DND-41 (cell line): Measurements from ENCODE around the gene ALAS1.

Experiments used
- ATAC-seq: fragments of 200-7000 bp; cut with Tn5 transposase; 3 replicates; pipeline ENCODE4 v1.9.1; 2021; ENCODE audit warnings: low read depth; ENCODE audit not compliant: insufficient read depth
- DNase-seq: peaks from one replicate; pipeline ENCODE4 v3.0.0-alpha.2; 2020
- H2AFZ ChIP-seq: 2 replicates; pipeline ENCODE4 v1.6.0; 2012; ENCODE audit warnings: low read depth, low read length
- H3K27ac ChIP-seq: 2 replicates; pipeline ENCODE4 v1.5.1; 2012; ENCODE audit warnings: low read length, inconsistent platforms
- H3K27me3 ChIP-seq: fragments of 200-600 bp; sonication (generic); 2 replicates; pipeline ENCODE4 v1.6.0; 2012; ENCODE audit warnings: low read length, mild to moderate bottlenecking, inconsistent platforms; ENCODE audit not compliant: insufficient read depth, poor library complexity
- H3K36me3 ChIP-seq: 2 replicates; pipeline ENCODE4 v1.5.1; 2012; ENCODE audit warnings: low read length, inconsistent platforms; ENCODE audit not compliant: insufficient read depth
- H3K4me1 ChIP-seq: 2 replicates; pipeline ENCODE4 v1.5.1; 2012; ENCODE audit warnings: mild to moderate bottlenecking, low read length; ENCODE audit not compliant: insufficient read depth
- H3K4me2 ChIP-seq: 2 replicates; pipeline ENCODE4 v1.6.0; 2012; ENCODE audit warnings: mild to moderate bottlenecking, moderate library complexity, low read length, inconsistent platforms; ENCODE audit not compliant: insufficient read depth
- H3K4me3 ChIP-seq, 2 experiments: fragments of 200-600 bp in 1 of 2; shearing (Covaris generic) in 1 of 2; 2 replicates each; pipeline ENCODE4 v1.5.1; 2012 to 2016; ENCODE audit warnings: inconsistent platforms in 2 of 2, low read length in 2 of 2, mild to moderate bottlenecking in 2 of 2, low read depth in 1 of 2, moderate library complexity in 1 of 2
- H3K79me2 ChIP-seq: 2 replicates; pipeline ENCODE4 v1.6.0; 2012; ENCODE audit warnings: low read length, inconsistent platforms; ENCODE audit not compliant: insufficient read depth
- H3K9ac ChIP-seq: 2 replicates; pipeline ENCODE4 v1.6.0; 2012; ENCODE audit warnings: low read depth, mild to moderate bottlenecking, inconsistent platforms, low read length, moderate library complexity
- H3K9me3 ChIP-seq: 2 replicates; pipeline ENCODE4 v1.5.1; 2012; ENCODE audit warnings: low read length, moderate library complexity, mild to moderate bottlenecking, inconsistent platforms; ENCODE audit not compliant: insufficient read depth, severe bottlenecking
- H4K20me1 ChIP-seq: 2 replicates; pipeline ENCODE4 v1.6.0; 2012; ENCODE audit warnings: low read length; ENCODE audit not compliant: insufficient read depth
- CTCF ChIP-seq: IDR thresholded peaks from 2 replicates; pipeline ENCODE4 v1.5.1; 2012; ENCODE audit warnings: borderline replicate concordance, low read length, moderate library complexity, mild to moderate bottlenecking; ENCODE audit not compliant: poor library complexity, severe bottlenecking; ENCODE audit errors: extremely low read depth
- EZH2 ChIP-seq: IDR thresholded peaks from 3 replicates; pipeline ENCODE4 v1.6.1; 2012; ENCODE audit warnings: borderline replicate concordance, low read depth, mild to moderate bottlenecking, moderate library complexity, low read length, inconsistent platforms; ENCODE audit not compliant: severe bottlenecking

Gene ALAS1

DNA sequence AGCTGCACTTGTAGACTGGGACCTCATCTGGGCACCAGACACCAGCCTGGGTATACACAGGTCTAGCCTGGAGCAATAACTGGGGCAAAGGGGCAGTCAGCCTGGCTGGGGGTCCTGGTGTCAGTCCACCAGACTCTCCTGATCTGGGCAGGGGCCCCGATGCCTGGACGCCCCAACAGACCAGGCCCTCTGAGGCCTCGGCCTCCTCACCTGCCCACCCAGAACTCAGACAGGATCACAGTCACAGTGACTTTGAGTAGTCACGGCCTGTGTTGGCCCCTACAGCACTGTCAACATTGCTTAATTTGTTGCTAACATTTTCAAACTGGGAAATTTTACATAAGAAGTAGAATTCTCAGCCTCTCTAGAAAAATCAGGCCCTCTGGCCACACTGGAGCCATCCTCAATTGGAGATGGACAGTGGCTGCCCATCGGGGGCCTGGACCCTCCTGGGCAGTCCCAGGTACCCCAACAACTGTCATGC lies 35.2 kb downstream of the ALAS1 start:
- TF ChIP-seq CTCF (no peak), EZH2 (no peak)
- no peak for DNase-seq
- Histone ChIP-seq H2AFZ (no peak overlapping the region), H3K4me1 (peaks cover 40% of the 10 kb centered on the region), H3K9me3 (no peaks in the 10 kb centered on the region), H3K9ac (no peak overlapping the region; the same call in 1 of the 2 replicates), H3K27ac (no peak overlapping the region; the same call in 1 of the 2 replicates), H3K4me3 (no peak overlapping the region), H3K36me3 (peaks cover 66% of the 10 kb centered on the region), H3K4me2 (no peak overlapping the region), H3K79me2 (peaks cover 55% of the 10 kb centered on the region), H3K27me3 (no peaks in the 10 kb centered on the region), H4K20me1 (peaks cover 55% of the 10 kb centered on the region)
- ATAC-seq: no peak

- no peak for TF ChIP-seq EZH2
- Histone ChIP-seq H4K20me1 (peaks cover 60% of the 10 kb centered on the region), H3K4me1 (peaks cover 45% of the 10 kb centered on the region), H2AFZ (no peak overlapping the region), H3K27me3 (no peaks in the 10 kb centered on the region), H3K27ac (no peak overlapping the region), H3K36me3 (peaks cover 61% of the 10 kb centered on the region), H3K9me3 (no peaks in the 10 kb centered on the region), H3K4me3 (no peak overlapping the region), H3K9ac (no peak overlapping the region), H3K4me2 (no peak overlapping the region), H3K79me2 (peaks cover 61% of the 10 kb centered on the region)
- no peak for DNase-seq
- ATAC-seq: no peak
Observed at GRCh38 chr3:52233968-52234367, 36.0 kb downstream of the ALAS1 start.

DNA sequence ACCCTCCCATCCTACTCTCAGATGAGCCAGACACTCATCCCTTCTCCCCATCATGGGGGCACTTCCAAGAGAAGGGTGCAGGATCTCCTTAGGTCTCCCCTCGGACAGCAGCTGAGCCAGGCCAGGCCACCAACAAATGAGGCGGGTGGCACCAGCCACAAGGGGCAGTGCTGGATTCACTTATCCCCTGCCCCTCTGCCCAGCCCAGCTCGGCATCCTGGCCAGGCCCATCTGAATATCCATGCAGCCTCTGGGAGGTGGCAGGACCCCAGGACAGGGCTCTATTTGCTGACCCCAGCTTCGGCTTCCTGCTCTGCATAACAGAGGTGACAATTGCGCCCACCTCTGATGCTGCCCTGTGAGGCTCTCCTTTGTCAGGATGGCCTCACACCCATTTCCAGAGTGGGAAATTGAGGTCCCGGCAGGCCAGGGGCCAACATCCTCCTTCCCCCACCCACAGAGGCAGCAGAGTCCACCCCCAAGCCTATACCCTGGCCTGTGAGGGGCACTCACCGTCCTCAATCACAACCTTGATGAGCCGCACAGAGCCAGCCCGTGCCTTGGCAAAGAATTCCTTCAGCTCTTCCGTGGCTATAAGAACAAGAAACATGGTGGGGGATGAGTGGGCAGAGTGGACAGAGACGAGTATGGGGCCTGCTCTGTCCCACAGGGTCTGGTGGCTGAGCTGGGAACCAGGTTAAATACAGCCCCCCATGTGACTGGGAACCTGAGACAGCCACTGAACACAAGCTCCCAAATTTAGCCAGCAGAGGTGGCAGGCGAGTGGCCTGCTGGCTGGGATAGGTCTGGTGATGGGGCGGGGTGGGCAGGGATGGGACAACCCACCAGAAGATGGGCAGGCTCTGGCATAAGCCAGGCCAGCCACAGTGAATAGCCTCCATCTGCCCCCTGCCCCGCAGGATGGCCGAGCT lies 36.8 kb downstream of the ALAS1 start:
- ATAC-seq: no peak
- no peak overlapping the region for H2AFZ ChIP-seq
- H3K4me3 ChIP-seq: no peak overlapping the region
- H3K9me3 ChIP-seq: no peaks in the 10 kb centered on the region
- H3K27ac ChIP-seq: no peak overlapping the region
- H3K27me3 ChIP-seq: no peaks in the 10 kb centered on the region
- H3K4me1 ChIP-seq: peaks cover 46% of the 10 kb centered on the region
- peaks cover 55% of the 10 kb centered on the region for H4K20me1 ChIP-seq
- H3K36me3 ChIP-seq: peaks cover 53% of the 10 kb centered on the region
- H3K4me2 ChIP-seq: no peak overlapping the region
- H3K79me2 ChIP-seq: peaks cover 68% of the 10 kb centered on the region
- no peak for DNase-seq
- no peak overlapping the region for H3K9ac ChIP-seq
- no peak for TF ChIP-seq CTCF
- TF ChIP-seq EZH2: no peak

DNA sequence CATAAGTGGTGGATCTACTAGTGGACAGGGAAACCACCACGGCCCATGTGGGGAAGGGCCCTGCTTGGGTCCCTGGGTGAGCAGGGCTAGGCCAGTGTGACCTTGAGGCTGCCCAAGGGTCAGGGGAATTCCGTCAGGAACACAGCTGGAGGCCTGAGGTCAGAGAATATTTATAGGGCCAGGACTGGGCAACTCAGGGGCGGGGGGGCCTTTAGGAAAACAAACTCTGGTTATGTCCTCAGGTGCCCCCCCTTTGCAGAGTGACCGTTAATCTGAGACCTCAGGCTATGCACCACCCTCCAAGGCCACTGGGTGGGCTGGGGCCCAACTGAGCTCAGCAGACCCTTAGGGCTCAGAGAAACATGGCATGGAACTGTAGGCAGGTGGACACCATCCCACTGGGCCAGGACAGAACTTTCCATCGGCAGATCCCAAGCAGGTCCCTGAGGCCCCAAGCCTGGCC lies 38.5 kb downstream of the ALAS1 start:
- no peak overlapping the region for H3K4me3 ChIP-seq
- H3K9ac ChIP-seq: no peak overlapping the region
- peaks cover 44% of the 10 kb centered on the region for H4K20me1 ChIP-seq
- H3K9me3 ChIP-seq: no peaks in the 10 kb centered on the region
- peaks cover 36% of the 10 kb centered on the region for H3K36me3 ChIP-seq
- H3K4me1 ChIP-seq: peaks cover 59% of the 10 kb centered on the region
- H3K27me3 ChIP-seq: no peaks in the 10 kb centered on the region
- no peak overlapping the region for H3K4me2 ChIP-seq
- H3K27ac ChIP-seq: no peak overlapping the region
- peaks cover 76% of the 10 kb centered on the region for H3K79me2 ChIP-seq
- DNase-seq: no peak
- H2AFZ ChIP-seq: no peak overlapping the region
- TF ChIP-seq CTCF (no peak), EZH2 (no peak)
- no peak for ATAC-seq
